ENCODE results near the gene LOXHD1.

LOXHD1 gene

DNA sequence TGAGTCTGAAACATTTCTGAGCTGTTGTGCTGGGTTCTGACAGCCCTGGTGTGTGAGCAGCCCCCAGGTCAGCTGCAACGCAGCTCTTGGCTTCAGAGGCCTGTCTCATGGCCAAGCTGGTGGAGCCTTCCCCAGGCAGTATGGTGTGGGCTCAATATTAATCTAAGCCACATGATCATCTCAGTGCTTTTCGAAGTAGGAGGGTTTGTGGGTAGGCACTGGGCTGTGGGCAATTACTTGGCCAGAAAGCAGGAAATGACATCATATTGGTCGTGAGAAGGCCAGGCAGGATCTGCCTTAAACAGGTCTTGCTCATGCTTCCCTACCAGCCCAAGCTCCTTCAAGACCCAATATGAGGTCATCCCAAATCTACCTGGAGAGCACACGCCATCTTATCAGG lies 26.9 kb downstream of the LOXHD1 start:
- DNase-seq (ENCODE audit: low read depth in 3 of 3, low spot score in 1 of 3) = no peak

DNA sequence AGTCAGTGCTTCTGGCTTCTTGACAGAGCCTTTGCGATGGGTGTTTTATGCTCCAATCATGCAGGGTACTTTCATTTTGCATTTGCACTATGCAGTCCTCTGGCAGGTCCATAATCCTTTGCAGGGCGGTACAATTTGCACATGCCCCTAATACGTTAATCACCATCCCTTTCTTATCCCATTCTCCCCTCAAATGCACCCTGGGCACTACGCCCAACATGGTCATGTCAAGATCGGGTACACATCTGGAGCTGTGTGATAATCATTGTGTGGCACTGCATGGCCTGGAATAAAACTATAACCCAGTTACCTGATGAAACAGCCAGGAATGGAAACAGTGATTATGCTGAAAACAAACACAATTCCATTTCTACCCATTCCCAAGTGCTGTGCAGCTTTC lies 27.7 kb downstream of the LOXHD1 start:
- no peak for DNase-seq (ENCODE audit: low read depth in 3 of 3, low spot score in 1 of 3)

DNA sequence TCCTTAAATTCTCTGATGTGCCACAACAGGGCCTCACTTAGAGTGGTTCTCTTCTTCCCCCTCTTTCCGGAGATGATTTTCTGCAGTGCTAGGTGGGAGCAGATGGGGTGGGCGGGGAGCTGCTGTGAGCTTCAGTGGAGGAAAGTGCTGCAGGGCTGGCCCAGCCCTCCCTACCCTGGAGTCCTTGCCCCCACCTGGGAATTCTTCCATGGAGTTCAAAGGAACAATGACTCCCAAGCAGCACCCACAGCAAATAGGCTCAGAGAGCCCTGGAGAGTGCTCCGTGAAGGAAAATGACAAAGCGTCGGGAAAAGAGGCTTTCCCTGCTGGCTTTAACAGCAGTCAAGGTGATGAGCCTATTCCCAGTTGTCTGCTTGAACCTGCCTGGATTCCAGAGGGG lies 28.8 kb downstream of the LOXHD1 start:
- no peak for DNase-seq (ENCODE audit: low read depth in 3 of 3, low spot score in 1 of 3)

DNA sequence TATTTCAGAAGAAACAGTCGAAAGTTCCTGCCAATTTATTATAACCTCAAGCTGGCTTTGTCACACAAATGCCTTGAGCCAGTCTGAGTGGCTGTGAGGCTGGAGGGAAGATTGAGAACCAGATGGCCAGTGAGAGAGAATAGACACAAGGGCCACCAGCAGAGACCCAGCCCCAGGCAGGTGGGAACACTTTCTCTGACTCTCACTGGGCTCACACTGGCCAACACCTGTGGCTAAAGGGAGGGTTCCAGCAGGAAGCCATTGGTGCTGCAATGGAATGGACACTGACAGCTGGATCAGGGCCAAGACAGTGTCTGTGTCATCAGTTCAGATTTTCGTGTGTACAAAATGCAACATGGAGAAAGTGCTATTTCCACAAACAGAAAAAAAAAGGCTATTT lies 29.9 kb downstream of the LOXHD1 start:
- no peak for DNase-seq (ENCODE audit: low read depth in 3 of 3, low spot score in 1 of 3)

DNA sequence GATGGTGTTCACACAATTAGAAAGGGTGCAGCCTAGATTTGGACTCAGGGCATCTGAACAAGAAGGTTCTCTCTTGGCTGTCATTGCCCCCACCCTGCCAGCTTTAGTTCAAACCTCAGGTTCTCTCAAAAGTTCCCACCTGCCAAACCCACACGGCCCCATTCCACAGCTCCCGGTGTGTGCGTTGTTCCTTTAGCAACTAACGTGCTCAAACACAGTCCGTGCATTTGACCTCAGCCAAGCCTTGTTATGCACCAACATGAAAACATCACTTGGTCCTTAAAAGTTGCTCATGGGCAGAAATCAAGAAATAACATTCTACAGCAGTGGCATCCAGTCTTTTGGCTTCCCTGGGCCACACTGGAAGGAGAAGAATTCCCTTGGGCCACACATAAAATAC lies 32.0 kb downstream of the LOXHD1 start:
- DNase-seq (ENCODE audit: low read depth in 3 of 3, low spot score in 1 of 3) = no peak

DNA sequence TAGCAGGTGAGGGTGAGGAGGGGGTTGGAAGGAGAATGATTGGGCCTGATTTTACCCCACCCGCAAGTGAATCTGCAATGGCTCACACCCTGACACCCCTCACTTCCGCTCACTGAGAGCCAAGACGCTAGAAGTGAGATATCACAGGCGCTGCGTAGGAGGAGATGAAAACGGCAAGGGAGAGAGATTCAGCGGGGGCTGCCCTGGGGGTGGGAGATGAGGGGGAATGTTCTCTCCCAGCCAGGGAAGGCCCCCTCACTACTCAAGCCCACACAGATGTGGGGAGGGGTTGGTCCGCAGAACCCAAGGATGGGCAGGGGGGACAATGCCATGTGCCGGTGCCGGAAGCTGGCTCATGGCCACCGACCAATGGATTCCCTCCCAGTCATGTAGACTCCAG lies 32.9 kb downstream of the LOXHD1 start:
- no peak for DNase-seq (ENCODE audit: low read depth in 3 of 3, low spot score in 1 of 3)

DNA sequence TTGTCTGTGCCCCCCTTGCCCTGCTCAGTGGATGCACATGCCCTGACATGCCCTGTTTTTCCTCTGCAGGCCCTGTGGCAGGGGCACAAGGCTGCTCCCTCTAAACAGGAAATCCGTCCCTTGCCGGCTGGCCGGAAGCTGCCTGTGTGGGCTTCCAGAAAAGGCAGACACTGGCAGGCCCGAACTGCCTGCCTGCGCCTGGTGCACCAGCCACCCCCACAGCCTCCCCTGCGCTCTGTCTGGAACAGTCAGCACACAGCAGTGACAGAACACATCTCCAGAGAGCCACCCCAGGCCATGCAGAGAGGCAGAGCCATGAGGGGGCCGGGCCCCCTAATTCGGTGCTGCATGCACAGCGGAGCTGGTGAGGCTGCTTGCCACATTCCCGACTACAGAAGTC lies 33.5 kb downstream of the LOXHD1 start:
- DNase-seq (ENCODE audit: low read depth in 3 of 3, low spot score in 1 of 3) = no peak

DNA sequence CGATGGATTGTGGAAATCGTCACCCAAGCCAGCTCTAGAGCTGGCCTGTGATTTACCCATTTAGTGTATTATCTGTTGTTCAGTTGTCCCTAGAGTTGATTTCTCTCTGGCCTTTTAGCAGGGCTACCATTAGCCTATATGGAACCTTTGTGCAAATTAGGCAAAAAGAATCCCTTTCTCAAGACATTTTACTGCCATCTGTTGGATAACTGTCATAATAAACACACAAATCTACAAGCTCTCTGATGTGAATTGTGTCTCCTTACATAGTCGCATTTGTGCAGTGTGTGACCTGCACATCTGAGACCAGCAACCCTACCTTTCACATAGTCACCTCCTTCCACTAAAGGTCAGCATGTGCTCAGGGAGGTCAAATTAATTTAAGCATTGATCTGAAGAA lies 34.0 kb downstream of the LOXHD1 start:
- no peak for DNase-seq (ENCODE audit: low read depth in 3 of 3, low spot score in 1 of 3)

DNA sequence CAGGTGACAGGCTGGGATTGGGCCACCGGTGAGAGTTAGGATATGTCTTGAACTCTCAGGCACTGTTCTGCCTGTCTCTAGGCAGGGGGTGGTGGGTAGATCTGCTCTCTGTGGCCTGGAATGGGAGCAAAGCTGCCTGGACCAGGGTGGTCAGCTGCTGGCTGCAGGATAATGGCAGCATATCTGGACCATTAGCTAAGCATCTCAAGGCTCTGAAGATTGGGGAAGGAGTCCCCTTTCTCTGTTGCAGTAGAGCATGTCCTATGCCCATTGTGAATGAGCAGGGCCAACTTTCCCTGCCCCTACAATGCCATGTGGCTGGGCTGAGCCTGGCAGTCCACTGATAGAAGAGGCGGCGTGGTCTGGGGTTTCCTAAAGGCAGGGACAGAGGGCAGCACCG lies 34.6 kb downstream of the LOXHD1 start:
- no peak for DNase-seq (ENCODE audit: low read depth in 3 of 3, low spot score in 1 of 3)

DNA sequence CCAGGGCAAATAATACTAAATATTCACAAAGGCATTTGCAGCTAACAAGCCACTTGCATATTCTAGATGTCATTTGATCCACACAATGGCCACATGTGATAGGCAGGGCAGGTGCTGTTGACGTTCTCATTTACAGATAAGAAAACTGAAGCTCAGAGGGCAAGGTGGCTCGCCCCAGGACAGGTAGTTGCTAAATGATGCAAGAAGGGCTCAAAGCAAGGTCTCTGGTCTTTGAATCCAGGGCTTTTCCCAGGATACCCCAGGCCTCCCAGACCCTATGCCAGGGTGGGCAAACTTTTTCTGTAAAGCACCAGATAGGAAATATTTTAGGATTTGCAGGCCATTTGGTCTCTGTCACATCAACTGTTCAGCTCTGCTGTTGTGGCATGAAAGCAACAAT lies 35.1 kb downstream of the LOXHD1 start:
- no peak for DNase-seq (ENCODE audit: low read depth in 3 of 3, low spot score in 1 of 3)

DNA sequence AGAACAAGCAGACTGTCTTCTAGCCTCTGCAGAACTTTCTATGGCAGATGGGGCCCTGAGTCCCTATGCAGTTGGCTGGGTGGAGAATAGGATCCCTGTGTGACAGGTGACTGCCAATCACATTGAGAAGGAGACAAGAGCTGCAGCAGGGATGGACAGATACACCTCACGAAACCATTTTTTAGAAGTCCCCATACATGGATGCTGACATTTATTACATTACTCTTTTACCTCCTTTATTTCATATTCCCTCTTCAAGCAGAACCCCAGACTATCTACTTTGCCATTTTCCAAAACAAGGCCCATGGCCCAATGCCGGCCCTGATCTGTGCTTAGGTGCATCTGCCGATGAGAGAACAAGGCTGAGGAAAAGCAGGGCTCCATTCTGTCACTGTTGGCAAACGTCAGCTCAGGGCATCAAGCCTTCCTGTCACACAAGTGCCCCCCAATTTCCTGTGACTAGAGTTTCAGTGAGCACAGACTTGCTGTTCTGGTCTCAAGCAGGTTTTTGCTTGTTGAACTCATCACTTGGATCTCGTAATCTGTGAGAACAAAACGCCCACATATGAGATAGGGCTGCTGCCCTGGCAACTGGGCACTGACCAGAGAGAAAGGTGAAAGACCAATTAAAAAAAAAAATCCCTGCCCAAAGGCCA lies 35.8 kb downstream of the LOXHD1 start:
- DNase-seq (ENCODE audit: low read depth in 3 of 3, low spot score in 1 of 3) = no peak

DNA sequence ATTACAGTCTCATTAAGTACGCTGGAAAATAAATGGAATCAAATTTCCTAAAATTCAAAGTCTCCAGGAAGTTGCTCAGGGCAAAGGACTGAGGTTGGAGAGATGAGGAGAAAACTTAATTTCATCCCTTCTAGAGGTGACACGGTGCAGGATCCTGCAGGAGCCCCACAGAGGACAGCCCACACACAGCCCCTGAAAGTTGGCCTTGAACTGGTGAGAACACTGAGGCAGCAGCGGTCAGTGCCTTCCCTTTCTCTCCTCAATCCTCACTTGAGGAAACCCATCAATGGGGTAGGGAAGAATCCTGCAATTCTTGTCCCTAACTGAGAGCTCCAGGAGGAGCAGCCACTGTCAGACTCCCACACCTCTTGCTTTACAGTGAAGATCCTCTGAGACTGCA lies 37.5 kb downstream of the LOXHD1 start:
- no peak for DNase-seq (ENCODE audit: low read depth in 3 of 3, low spot score in 1 of 3)

DNA sequence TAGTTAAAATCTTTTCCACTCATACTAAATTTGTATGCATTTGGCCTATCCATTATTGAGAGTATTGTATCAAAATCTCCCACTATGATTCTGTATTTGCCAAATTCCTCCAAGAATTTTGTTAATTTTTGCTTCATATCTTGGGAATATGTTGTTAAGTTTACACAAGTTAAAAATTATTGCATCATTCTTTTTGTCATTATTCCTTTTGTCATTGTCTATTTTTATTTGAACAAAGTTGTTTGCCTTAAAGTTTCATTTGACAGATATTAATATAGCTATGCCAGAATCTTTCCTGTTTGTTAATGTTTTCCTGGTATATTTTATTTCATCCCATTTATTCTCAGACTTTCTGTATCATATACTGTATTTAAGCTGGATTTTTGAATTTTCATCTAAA lies 41.3 kb downstream of the LOXHD1 start:
- DNase-seq (ENCODE audit: low read depth in 3 of 3, low spot score in 1 of 3) = no peak

DNA sequence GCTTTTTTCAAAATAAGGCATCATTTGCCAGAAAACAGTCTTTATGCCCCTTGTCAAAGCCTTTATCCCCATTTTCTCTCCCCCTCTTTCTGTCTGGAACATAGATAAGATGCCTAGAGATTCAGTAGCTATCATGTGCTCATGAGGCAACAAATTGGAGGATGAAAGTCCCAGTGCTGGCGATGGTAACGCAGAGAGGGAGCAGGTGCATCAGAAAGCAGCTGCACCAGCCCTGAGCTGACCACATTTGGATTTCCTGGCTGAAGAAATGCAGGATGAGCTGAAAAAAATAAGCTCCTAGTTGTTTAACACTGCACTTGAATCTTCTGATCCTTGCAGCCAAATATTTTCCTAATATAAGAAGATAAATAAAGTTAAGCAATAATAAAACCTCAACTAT lies 48.0 kb downstream of the LOXHD1 start:
- no peak for DNase-seq (ENCODE audit: low read depth in 3 of 3, low spot score in 1 of 3)

DNA sequence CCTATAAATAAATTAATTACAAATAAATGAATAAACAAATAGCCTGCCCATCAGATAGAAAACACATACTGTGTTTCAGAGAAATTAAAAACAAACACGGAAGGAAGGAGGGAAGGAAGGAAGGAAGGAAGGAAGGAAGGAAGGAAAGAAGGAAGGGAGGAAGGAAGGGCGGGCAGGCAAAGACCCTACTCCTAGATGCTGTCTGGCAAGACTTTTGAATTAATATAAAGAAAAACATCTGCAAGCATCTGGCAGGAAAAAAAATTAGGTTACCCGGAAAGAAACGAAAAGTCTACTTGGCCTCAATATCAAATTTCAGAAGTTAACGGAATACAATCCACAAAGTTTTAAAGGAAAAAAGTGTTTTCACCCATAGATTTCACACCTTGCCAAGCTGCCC lies 49.1 kb downstream of the LOXHD1 start:
- DNase-seq (ENCODE audit: low read depth in 3 of 3, low spot score in 1 of 3) = no peak

DNA sequence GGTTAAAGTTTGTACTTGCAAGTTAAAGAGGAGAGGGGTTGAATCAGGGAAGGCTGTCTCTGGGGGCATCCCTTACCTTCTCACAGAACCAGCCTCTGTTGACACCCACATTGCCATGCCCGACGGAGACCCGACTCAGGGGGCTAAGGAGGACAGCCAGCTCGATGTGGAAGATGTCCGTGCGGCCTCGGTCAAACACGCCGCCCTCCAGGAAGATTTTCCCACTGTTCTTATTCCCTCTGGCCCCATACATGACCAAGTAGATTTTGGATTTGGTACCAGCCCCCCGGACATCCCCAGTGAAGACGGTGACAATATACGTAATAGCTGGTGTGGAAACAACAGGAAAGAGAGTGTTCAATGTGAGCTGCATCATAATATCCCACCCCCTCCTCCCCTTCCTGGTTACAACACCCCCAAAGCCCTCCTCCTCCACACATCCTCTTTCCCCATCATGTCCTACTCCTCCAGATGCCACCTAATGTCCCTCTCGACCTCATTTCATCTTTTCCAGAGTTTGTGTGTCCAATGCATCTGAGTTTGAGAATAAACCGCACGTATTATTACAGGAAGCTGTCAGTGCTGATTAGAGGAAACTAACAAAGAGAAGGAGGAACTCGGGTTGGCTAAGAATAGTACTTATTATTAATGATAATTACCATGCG lies 55.7 kb downstream of the LOXHD1 start:
- no peak for DNase-seq (ENCODE audit: low read depth in 3 of 3, low spot score in 1 of 3)

DNA sequence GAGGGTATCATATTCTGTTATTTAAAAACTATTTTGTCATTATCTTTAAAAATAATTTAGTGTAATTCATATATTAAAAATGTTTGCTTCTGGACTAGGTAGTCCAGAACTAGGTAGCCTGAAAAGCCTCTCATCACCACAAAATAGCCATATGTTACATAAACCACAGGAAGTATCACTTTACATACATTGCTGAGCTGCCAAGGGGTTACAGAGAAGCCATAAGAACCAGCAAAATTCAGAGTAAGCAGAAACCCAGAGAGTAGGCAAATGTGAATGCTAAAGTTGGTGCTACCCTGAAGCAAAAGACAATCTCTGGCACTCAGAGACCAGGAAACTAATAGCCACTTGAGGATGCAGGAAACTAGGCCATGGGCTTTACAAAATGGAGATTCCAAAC lies 60.9 kb downstream of the LOXHD1 start:
- DNase-seq (ENCODE audit: low read depth in 3 of 3, low spot score in 1 of 3) = no peak

DNA sequence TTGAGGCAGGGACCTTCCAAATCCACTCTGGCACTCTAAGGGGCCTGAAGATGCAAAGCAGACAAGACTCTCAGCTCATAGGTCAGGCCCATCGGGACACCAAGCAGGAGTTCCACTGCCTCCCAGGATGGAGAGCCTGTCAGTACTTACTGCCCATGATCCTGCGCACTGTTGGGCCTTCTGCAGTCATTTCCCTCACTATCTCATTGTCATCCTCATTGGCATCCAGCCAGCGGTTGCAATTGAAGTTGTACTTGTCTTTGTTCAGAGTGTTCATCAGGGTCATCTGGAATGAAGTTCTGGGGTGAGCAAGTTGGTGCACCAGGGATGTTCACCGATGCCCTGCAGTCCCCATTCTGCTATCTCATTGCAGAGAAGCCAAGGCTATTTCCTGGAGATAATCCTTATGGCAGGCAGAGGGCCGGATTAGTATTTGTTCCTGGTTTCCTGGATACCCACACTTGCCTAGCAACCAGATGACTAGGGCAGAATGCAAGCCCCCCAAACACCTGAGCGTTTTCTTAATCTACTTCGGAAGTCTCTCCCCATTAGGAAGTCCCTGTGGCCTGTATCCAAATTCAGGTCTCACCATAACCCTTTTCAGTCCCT lies 65.1 kb downstream of the LOXHD1 start:
- no peak for DNase-seq (ENCODE audit: low read depth in 3 of 3, low spot score in 1 of 3)

DNA sequence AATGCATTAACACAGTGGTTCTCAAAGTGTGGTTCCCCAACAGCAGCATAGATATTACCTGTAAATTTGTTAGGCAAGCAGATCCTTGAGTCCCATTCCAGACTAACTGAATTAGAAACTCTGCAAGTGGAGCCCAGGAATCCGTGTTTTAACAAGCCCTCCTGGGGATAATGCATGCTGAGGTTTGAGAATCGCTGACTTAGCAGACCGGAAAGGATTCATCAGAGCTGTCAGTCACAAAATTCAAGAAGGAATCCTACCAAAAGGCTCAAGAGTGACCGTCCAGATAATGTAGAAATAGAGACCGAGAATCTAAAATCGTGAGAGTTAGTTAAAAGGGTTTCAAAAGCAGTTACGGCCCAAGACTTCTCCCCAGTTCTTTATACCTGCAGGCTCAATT lies 66.9 kb downstream of the LOXHD1 start:
- no peak for DNase-seq (ENCODE audit: low read depth in 3 of 3, low spot score in 1 of 3)

DNA sequence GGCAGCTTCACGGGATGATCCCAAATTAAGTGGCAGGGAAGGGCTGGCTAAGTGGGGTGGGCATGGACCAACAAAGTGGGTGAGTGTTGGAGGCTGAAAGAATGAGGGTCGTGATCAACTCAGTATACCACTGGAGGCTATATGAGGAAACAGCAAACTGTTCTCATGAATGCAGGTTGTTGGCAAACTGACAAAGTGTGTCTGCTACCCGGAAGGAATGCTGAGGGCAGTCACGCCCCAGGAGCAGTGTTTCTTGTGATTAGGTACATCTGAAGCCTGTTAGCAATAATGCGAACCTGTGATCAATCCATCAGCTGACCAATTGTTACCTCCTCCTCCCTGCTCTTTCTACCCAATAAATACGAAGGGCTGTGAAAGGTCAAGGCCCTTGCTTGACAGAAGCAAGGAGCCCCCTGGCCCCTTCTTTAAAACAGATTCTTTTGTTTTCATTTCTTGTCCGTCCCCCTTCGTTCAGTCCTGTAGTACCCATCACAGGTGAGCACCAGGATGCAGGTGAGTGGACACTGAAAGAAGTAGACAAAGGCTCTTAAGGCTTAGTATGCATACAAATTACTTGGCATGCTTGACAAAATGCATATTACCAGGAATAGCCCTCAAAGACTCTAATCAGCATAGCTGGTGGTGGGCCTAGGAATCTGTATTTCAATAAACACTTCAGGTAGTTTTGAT lies 67.9 kb downstream of the LOXHD1 start:
- no peak for DNase-seq (ENCODE audit: low read depth in 3 of 3, low spot score in 1 of 3)

DNA sequence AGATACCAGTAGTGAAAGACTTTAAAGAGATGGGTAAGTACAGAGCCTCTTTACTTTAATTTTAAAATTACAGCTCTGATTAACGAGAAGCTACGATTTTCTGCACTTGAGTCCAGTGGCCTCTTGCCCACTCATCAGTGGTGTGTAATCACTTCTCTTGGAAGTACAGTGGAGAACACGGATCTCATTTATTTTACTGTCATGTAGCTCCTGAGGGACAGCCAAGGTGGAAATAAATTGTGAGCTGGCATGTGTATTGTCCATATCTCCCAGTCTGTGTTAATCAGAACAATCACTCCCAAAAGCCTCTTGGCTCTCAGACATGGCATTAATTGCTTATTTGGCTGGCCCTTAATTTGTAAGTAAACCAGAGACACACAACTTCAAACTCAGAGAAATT lies 69.4 kb downstream of the LOXHD1 start:
- no peak for DNase-seq (ENCODE audit: low read depth in 3 of 3, low spot score in 1 of 3)

DNA sequence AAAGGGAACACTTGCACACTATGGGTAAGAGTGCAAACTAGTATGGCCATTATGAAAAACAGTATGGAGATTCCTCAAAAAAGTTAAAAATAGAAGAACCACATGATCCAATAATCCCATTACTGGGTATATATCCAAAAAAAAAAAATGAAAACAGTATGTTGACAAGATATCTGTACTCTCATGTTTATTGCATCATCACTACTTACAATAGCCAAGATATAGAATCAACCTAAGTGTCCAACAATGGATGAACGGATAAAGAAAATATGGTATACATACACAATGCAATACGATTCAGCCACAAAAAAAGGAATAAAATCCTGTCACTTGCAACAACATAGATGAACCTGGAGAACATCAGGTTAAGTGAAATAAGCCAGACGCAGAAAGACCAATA lies 73.3 kb downstream of the LOXHD1 start:
- DNase-seq (ENCODE audit: low read depth in 3 of 3, low spot score in 1 of 3) = no peak
